C4-2B (cell line): ENCODE data around the gene RPN2.
"Not testable (repeated sequence)": the region's sequence is repeated elsewhere in the genome, so short reads cannot be mapped to it uniquely, and the experiment has no call there.

ENCODE experiments used
- H3K27ac ChIP-seq: fragments of 450-650 bp; 2 replicates; pipeline ENCODE4 v1.5.1; 2017
- ZFX ChIP-seq: fragments of 450-650 bp; IDR thresholded peaks from 2 replicates; pipeline ENCODE4 v1.6.1; 2017
- TF ChIP-seq, protein P1 (sequence below): fragments of 450-650 bp; conservative IDR thresholded peaks from 2 replicates; pipeline ENCODE4 v1.5.1; 2017; ENCODE audit warnings: mild to moderate bottlenecking

The RPN2 gene

DNA sequence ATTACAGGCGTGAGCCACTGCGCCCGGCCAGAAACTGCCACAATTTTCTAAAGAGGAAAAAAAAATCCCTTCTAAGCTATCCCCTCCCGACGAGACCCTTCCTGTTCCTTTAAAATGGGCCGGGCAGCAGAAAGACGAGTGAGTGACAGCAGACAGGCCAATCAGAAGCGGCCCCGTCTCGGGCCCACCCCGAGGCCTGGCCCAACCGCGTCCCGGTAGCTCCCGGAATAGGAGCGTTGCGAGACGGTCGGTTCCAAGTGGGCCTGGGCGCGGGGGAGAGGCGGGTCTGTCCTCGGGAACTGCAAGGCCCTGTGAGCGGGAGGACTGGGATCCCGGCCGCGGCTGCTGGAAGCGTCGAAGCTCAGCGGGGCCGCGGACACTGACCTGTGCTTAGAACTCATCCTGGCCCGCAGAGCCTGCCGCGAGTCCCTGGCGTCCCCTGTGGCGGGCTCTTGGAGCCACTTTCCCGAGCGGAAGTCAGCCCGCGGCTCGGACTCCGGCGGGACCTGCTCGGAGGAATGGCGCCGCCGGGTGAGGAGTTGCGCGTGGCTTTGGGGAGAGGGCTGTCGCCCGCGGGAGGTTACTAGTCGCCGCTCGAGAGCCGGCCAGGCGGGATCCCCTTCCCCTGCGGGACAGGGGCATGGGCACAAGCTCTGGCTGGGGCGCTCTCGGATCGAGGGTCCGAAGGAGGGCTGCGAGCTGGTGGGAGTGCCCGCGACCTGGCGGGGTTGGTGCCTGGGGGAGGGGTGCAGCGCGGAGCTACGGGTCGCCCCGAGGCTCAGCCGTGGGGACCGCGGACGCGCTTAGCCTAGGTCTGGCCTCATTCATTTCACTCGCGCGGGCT lies at the start of gene RPN2, which contains the start of gene MROH8:
Gene RPN2 (plus strand): TSS at position 492 of the 844 bp plus-strand sequence. CDS start 27 bp downstream, at position 519.
Gene MROH8 (minus strand): TSS at position 710 of the 844 bp plus-strand sequence.
- TF ChIP-seq, protein P1, sequence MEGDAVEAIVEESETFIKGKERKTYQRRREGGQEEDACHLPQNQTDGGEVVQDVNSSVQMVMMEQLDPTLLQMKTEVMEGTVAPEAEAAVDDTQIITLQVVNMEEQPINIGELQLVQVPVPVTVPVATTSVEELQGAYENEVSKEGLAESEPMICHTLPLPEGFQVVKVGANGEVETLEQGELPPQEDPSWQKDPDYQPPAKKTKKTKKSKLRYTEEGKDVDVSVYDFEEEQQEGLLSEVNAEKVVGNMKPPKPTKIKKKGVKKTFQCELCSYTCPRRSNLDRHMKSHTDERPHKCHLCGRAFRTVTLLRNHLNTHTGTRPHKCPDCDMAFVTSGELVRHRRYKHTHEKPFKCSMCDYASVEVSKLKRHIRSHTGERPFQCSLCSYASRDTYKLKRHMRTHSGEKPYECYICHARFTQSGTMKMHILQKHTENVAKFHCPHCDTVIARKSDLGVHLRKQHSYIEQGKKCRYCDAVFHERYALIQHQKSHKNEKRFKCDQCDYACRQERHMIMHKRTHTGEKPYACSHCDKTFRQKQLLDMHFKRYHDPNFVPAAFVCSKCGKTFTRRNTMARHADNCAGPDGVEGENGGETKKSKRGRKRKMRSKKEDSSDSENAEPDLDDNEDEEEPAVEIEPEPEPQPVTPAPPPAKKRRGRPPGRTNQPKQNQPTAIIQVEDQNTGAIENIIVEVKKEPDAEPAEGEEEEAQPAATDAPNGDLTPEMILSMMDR: no peak
- TF ChIP-seq ZFX: peak; percentile 50; the same call in 1 of the 2 replicates
- peak within 1 kb of the TSS; percentile 94 for H3K27ac ChIP-seq

DNA sequence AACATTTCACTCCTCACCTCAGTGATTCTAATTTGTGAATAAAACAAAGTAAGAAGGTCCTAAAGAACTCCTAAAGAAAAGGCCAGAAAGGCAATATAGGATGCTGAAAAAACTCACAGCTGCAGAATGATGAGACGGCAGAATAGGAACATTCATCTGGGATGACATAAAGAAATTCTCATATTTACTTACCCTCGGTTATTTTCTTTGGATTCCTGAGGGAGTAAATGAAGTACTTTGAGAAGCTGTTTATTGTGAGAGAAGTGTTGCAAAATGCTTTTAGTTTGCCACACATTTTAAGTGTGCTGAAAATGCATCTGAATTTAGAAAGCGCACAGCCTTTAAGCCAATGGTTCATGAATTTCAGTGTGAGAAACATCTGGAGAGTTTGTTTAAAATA lies 47.6 kb upstream of the RPN2 start:
- H3K27ac ChIP-seq: no peak overlapping the region
- TF ChIP-seq, protein P1: no peak
- no peak for TF ChIP-seq ZFX

DNA sequence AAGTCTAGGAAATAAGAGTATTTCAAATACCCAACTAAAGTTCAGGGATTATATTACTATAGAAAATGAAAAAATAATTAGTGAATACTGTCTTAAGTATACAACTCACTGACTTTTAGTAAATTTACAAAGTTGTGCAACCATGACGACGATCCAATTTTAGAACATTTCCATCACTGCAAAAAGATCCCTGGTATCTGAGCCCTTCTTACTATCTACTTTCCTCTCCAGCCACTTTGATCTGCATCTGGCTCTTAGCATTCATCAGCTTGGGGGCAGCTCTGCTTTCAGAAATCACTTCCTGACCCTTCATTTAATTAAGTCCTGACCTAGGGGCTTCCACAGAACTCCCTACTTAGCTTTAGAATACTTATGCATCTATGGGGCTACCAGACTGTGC lies 45.2 kb upstream of the RPN2 start:
- H3K27ac ChIP-seq: no peak overlapping the region
- TF ChIP-seq, protein P1: no peak
- no peak for TF ChIP-seq ZFX

DNA sequence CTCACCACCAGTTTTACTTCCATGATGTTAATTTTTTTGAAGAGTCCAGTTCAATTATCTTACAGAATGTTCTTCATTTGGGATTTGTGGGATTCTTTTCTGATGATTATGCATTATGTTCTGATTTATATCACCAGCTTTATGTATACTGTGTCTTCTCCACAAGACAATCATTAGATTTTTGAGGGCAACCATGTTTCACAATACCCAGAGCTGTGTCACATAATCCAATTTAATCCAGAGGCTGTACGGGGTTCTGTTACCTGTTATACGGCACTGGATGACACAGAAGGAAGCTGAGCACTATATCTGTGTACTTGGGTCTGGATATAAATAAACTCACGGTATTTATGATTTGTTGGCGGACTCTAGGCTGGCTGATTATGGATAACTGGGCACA lies 41.6 kb upstream of the RPN2 start:
- TF ChIP-seq, protein P1: no peak
- no peak for TF ChIP-seq ZFX
- H3K27ac ChIP-seq: no peak overlapping the region

DNA sequence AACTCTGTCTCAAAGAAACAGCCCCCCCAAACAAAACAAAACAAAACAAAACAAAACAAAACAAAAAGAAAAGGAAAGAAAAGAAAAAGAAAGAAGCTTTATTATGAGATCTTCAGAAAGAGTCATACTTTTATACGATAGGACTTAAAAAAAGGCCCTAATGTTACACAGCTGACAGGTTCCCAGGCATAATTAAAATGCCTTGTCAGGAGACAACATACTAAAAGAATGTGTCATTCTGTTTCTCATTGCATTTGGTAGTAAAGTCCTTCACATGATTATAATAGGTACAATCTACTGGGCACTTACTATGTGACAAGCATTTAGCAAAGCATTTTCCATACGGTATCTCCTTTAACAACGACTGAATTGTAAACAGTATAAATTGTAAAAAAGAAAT lies 36.4 kb upstream of the RPN2 start:
- TF ChIP-seq ZFX: no peak
- TF ChIP-seq, protein P1: no peak
- no peak overlapping the region for H3K27ac ChIP-seq

DNA sequence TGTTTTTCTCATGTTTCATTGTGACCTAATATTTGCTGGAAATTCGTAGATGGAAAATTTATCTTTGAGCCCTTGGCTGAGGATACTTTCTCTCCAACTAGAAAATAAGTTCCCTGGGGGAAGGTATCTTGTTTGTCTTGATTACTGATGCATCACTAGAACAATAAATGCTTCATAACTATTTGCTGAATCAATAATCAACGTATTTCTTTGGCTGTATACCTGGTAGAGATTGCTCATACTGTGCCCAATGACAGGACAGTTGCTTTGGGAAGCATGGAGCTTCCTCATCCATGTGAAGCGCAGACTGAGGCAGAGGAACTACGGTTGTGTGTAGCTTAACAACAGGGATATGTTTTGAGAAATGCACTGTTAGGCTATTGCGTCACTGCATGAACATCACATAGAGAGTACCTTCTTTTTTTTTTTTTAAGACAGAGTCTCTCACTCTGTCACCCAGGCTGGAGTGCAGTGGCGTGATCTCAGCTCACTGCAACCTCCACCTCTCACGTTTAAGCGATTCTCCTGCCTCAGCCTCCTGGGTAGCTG lies 34.2 kb upstream of the RPN2 start:
- H3K27ac ChIP-seq: no peak overlapping the region
- no peak for TF ChIP-seq ZFX
- TF ChIP-seq, protein P1: no peak

DNA sequence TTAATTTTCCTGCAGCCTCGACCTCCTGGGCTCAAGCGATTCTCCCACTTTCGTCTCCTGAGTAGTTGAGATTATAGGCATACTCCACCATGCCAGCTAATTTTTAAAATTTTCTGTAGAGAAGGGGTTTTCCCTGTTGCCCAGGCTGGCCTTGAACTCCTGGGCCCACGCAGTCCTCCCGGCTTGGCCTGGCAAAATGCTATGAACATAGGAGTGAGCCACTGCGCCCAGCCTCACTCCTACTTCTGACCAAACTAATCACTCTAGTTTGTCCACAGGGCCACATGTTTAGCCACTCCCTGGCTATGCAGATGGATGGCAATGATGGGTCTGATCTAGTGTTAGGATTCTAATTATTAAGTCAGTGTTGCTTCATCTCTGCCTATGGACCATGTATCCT lies 31.9 kb upstream of the RPN2 start:
- no peak for TF ChIP-seq ZFX
- TF ChIP-seq, protein P1: no peak
- no peak overlapping the region for H3K27ac ChIP-seq

DNA sequence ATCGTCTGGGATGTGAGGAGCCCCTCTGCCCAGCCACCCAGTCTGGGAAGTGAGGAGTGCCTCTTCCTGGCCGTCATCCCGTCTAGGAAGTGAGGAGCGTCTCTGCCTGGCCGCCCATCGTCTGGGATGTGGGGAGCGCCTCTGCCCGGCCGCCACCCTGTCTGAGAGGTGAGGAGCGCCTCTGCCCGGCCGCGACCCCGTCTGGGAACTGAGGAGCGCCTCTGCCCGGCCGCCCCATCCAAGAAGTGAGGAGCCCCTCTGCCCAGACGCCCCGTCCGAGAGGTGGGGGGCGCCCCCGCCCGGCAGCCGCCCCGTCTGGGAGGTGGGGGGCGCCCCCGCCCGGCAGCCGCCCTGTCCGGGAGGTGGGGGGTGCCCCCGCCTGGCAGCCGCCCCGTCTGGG lies 28.3 kb upstream of the RPN2 start:
- not testable (repeated sequence) for H3K27ac ChIP-seq
